ENCODE measurements around the gene ZNF804A. TPM values are rescaled to one million over a fixed set of nuclear protein-coding genes. Genes with fewer than 3 reads are reported as not detected.
A peak's percentile ranks its signal among the peaks of the same experiment; 100 is the strongest.

Gene ZNF804A
- 2.2 and 3.3 TPM in 2 replicates for total RNA-seq (2012; rRNA removed)
- 2.7 and 2.9 TPM in 2 replicates for polyA plus RNA-seq (2012; rRNA removed)
- polyA plus RNA-seq (2012; cell fraction: cytosol; rRNA removed), result 0.61 and 0.75 TPM in 2 replicates
- 0.84 and 2.3 TPM in 2 replicates for polyA plus RNA-seq (2012; cell fraction: nucleus; rRNA removed; ENCODE audit: low replicate concordance)
- Bru-seq, nascent RNA, result percentile 69 among the genes with signal in this experiment
- BruChase-seq, experiment 1, labeled RNA remaining after a 6-hour chase, result percentile 52 among the genes with signal in this experiment
- percentile 73 among the genes with signal in this experiment for BruChase-seq, experiment 2, labeled RNA remaining after a 2-hour chase
- long read RNA-seq, partial matches to known transcripts, result 0 of 1 reads
- long read RNA-seq, other reads (novel, unspliced or antisense), result 0 of 1 reads

- dilution Hi-C loops (cut with HindIII; ENCODE audit: low sequenced_read_pairs, unreplicated experiment) (no loop called here), in situ Hi-C loops (cut with MboI; ENCODE audit: low sequenced_read_pairs) (no loop called here), intact Hi-C loops (cut with micrococcal nuclease) (no loop called here)
- H3K9ac ChIP-seq (ENCODE audit: low read depth, low read length), result peak within 1 kb of the TSS; percentile 88
- no TSS peak for BruUV-seq (replicated peaks)
- no peaks in the 10 kb centered on the region for H3K9me3 ChIP-seq (ENCODE audit: control insufficient read depth, insufficient read depth, low read length)
- H3K36me3 ChIP-seq (ENCODE audit: control insufficient read depth, insufficient read depth, low read length), result no peaks in the 10 kb centered on the region
- ChIA-PET CTCF (interaction anchor here (0.9 to 1.1 kb wide), 2 partner anchors 10 to 13 kb away, joined by 3 to 4 read pairs; no protein-coding TSS in a partner anchor), POLR2A (ENCODE audit: unreplicated experiment) (interaction anchor here (0.7 kb wide), 1 partner anchor 15 kb away, joined by 3 read pairs; no protein-coding TSS in a partner anchor)
- H3K56ac ChIP-seq (ENCODE audit: extremely low read depth, insufficient read depth, low read length), result peak within 1 kb of the TSS; percentile 89
- H2BK20ac ChIP-seq (ENCODE audit: low read depth, low read length), result peak within 1 kb of the TSS; percentile 81
- 0% methylated on average over 21 of the region's 88 CpGs; no CpG with 5 or more reads in 1 of the 2 experiments for WGBS, 2 experiments (ENCODE audit: extremely low coverage in 2 of 2, insufficient read length in 1 of 2)
- H2BK120ac ChIP-seq (ENCODE audit: low read depth, low read length), result peak within 1 kb of the TSS; percentile 94
- H4K91ac ChIP-seq (ENCODE audit: insufficient read depth, low read depth, low read length), result peak within 1 kb of the TSS; percentile 94
- peak within 1 kb of the TSS; percentile 84 for H2AFZ ChIP-seq (replicated peaks; ENCODE audit: low read length, poor library complexity)
- DNase-seq (peak; percentile 52), ATAC-seq (ENCODE audit: low read depth) (peak; percentile 60)
- H2BK15ac ChIP-seq (ENCODE audit: low read depth, low read length), result peak within 1 kb of the TSS; percentile 51; the same call in 1 of the 3 replicates
- peak within 1 kb of the TSS; percentile 96 for H3K27ac ChIP-seq (ENCODE audit: insufficient read depth, low read length)
- peak within 1 kb of the TSS; percentile 82 for H3K4me3 ChIP-seq (ENCODE audit: insufficient read depth, low read depth, low read length)
- H3K23ac ChIP-seq (ENCODE audit: low read depth, low read length), result peak within 1 kb of the TSS; percentile 90
- H4K20me1 ChIP-seq (ENCODE audit: insufficient read depth, low read length), result no peaks in the 10 kb centered on the region
- peak within 1 kb of the TSS; percentile 31 for H2AK5ac ChIP-seq (ENCODE audit: low read depth, low read length)
- H4K5ac ChIP-seq (ENCODE audit: low read depth, low read length), result peak within 1 kb of the TSS; percentile 80
- H3K9me1 ChIP-seq (ENCODE audit: insufficient read depth, low read length), result no peaks in the 10 kb centered on the region
- TF ChIP-seq MAZ (IDR thresholded peaks at IDR 0.05; ENCODE audit: borderline replicate concordance, low read depth, low read length) (0 out of 2 replicates have a peak, but pooled peaks have one; percentile 2), RAD21 (IDR thresholded peaks at IDR 0.05; ENCODE audit: low read length) (no peak), MAFK (IDR thresholded peaks at IDR 0.05; ENCODE audit: low read depth, low read length) (no peak), MXI1 (IDR thresholded peaks at IDR 0.05; ENCODE audit: borderline replicate concordance, low read depth, low read length) (peak; percentile 15; the same call in 1 of the 2 replicates), CEBPB (IDR thresholded peaks at IDR 0.05; ENCODE audit: low read depth, low read length) (peak; percentile 90), POLR2A (IDR thresholded peaks at IDR 0.05; ENCODE audit: low read depth, low read length) (peak; percentile 69), CHD1 (IDR thresholded peaks at IDR 0.05; ENCODE audit: low read depth, low read length) (0 out of 2 replicates have a peak, but pooled peaks have one; percentile 28)
- H3K27me3 ChIP-seq (ENCODE audit: control insufficient read depth, insufficient read depth, low read length), result no peaks in the 10 kb centered on the region
- peak within 1 kb of the TSS; percentile 80 to 81 for H4K8ac ChIP-seq (ENCODE audit: low read depth in 2 of 2, low read length in 2 of 2)
- H3K14ac ChIP-seq (replicated peaks; ENCODE audit: low read depth, low read length), result peak within 1 kb of the TSS; percentile 84
- H3K4me2 ChIP-seq (ENCODE audit: low read depth, low read length), result peak within 1 kb of the TSS; percentile 94
- peak within 1 kb of the TSS; percentile 98 for H3K18ac ChIP-seq (ENCODE audit: low read depth, low read length)
- peak within 1 kb of the TSS; percentile 98 for H2BK5ac ChIP-seq (ENCODE audit: low read depth, low read length, poor library complexity, severe bottlenecking)
- peak within 1 kb of the TSS; percentile 60 for H2AK9ac ChIP-seq (replicated peaks; ENCODE audit: low read depth, low read length, poor library complexity)
- H3K4me1 ChIP-seq (ENCODE audit: control insufficient read depth, insufficient read depth, low read length), result no peaks in the 10 kb centered on the region; the same call in 1 of the 2 replicates
- peak within 1 kb of the TSS; percentile 93 for H3K4ac ChIP-seq (ENCODE audit: low read depth, low read length)
- H3K79me1 ChIP-seq (ENCODE audit: low read depth in 1 of 2, low read length in 2 of 2), result peaks cover 3 to 8% of the 10 kb centered on the region in 2 experiments; a peak in 2 of 4 replicates
Measured at GRCh38 chr2:184598316-184599053, at the start of gene ZNF804A. Gene ZNF804A (plus strand): TSS chr2:184598529. CDS start chr2:184598960, 431 bp downstream.
